Measurements from ENCODE around the gene FAM90A1.
"Not testable (repeated sequence)": the region's sequence is repeated elsewhere in the genome, so short reads cannot be mapped to it uniquely, and the experiment has no call there.

FAM90A1 gene

GRCh38 chr12:8226992-8227731 lies at the start of gene FAM90A1:
Gene FAM90A1 (minus strand): TSS chr12:8227618. CDS start chr12:8224832, 2,786 bp downstream.
- not testable (repeated sequence) for FAIRE-seq
- peak; percentile 4 for DNase-seq (ENCODE audit: low spot score)

- DNase-seq (ENCODE audit: low spot score); FAIRE-seq: not testable (repeated sequence)
Measured at GRCh38 chr12:8276397-8276796, 49.0 kb upstream of the FAM90A1 start.

GRCh38 chr12:8266706-8267105 lies 39.3 kb upstream of the FAM90A1 start:
- not testable (repeated sequence) for DNase-seq (ENCODE audit: low spot score); FAIRE-seq

GRCh38 chr12:8264236-8264635 lies 36.8 kb upstream of the FAM90A1 start:
- FAIRE-seq; DNase-seq (ENCODE audit: low spot score): not testable (repeated sequence)

GRCh38 chr12:8261111-8261554 lies 33.7 kb upstream of the FAM90A1 start:
- DNase-seq (ENCODE audit: low spot score); FAIRE-seq: not testable (repeated sequence)

GRCh38 chr12:8256356-8256755 lies 28.9 kb upstream of the FAM90A1 start:
- not testable (repeated sequence) for FAIRE-seq; DNase-seq (ENCODE audit: low spot score)

- DNase-seq (ENCODE audit: low spot score); FAIRE-seq: not testable (repeated sequence)
Measured at GRCh38 chr12:8254705-8255104, 27.3 kb upstream of the FAM90A1 start.

- FAIRE-seq: not testable (repeated sequence)
Measured at GRCh38 chr12:8252056-8252818, 24.8 kb upstream of the FAM90A1 start.

GRCh38 chr12:8251616-8252015 lies 24.2 kb upstream of the FAM90A1 start:
- not testable (repeated sequence) for FAIRE-seq

More at GRCh38 chr12:8252056-8252818, 24.8 kb upstream of the FAM90A1 start:
- DNase-seq (ENCODE audit: low spot score): not testable (repeated sequence)

GRCh38 chr12:8246941-8247535 lies 19.6 kb upstream of the FAM90A1 start:
- FAIRE-seq: not testable (repeated sequence)
- peak; percentile 65 for DNase-seq (ENCODE audit: low spot score)

More at GRCh38 chr12:8251616-8252015, 24.2 kb upstream of the FAM90A1 start:
- not testable (repeated sequence) for DNase-seq (ENCODE audit: low spot score)

- not testable (repeated sequence) for FAIRE-seq; DNase-seq (ENCODE audit: low spot score)
Measured at GRCh38 chr12:8243682-8244161, 16.3 kb upstream of the FAM90A1 start.

GRCh38 chr12:8242880-8243681 lies 15.7 kb upstream of the FAM90A1 start:
- FAIRE-seq (peak; percentile 93), DNase-seq (ENCODE audit: low spot score) (peak; percentile 85)

GRCh38 chr12:8242622-8242879 lies 15.1 kb upstream of the FAM90A1 start:
- not testable (repeated sequence) for FAIRE-seq; DNase-seq (ENCODE audit: low spot score)

GRCh38 chr12:8241917-8242621 lies 14.7 kb upstream of the FAM90A1 start:
- not testable (repeated sequence) for FAIRE-seq
- peak; percentile 13 for DNase-seq (ENCODE audit: low spot score)

- FAIRE-seq; DNase-seq (ENCODE audit: low spot score): not testable (repeated sequence)
Measured at GRCh38 chr12:8240340-8241114, 13.1 kb upstream of the FAM90A1 start.

- not testable (repeated sequence) for DNase-seq (ENCODE audit: low spot score); FAIRE-seq
Measured at GRCh38 chr12:8237031-8237430, 9.6 kb upstream of the FAM90A1 start.

GRCh38 chr12:8235316-8236157 lies 8.1 kb upstream of the FAM90A1 start:
- DNase-seq (ENCODE audit: low spot score): peak; percentile 73
- FAIRE-seq: not testable (repeated sequence)

GRCh38 chr12:8234746-8235145 lies 7.3 kb upstream of the FAM90A1 start:
- FAIRE-seq: not testable (repeated sequence)

More at GRCh38 chr12:8234746-8235145, 7.3 kb upstream of the FAM90A1 start:
- DNase-seq (ENCODE audit: low spot score): not testable (repeated sequence)

All from RCC 7860 (cell line).